Measurements from ENCODE around the gene FSIP1. TPM values are rescaled to one million over a fixed set of nuclear protein-coding genes. Genes with fewer than 3 reads are reported as not detected.
A peak's percentile ranks its signal among the peaks of the same experiment; 100 is the strongest.

Gene FSIP1
- polyA plus RNA-seq, 1 experiment: 0.43 TPM

- no peaks in the 10 kb centered on the region for H3K9me3 ChIP-seq (ENCODE audit: control insufficient read depth, insufficient read depth, low read length)
- TF ChIP-seq CTCF (IDR thresholded peaks at IDR 0.05; ENCODE audit: low read depth, low read length): no peak
- ChIA-PET CTCF (no interaction called here), POLR2A (no interaction called here)
- no peak overlapping the region for H3K4me3 ChIP-seq (ENCODE audit: low read depth, low read length)
- H3K27me3 ChIP-seq (ENCODE audit: control insufficient read depth, insufficient read depth, low read length): no peaks in the 10 kb centered on the region
- no peak overlapping the region for H3K27ac ChIP-seq (ENCODE audit: low read depth, low read length)
- DNase-seq (ENCODE audit: low read depth, low spot score): no peak
Observed at GRCh38 chr15:39793923-39794322, 11.3 kb upstream of the FSIP1 start.

GRCh38 chr15:39792844-39793335, 10.2 kb upstream of the FSIP1 start:
- ChIA-PET CTCF (no interaction called here), POLR2A (no interaction called here)
- DNase-seq (ENCODE audit: low read depth, low spot score): no peak
- Histone ChIP-seq H3K4me3 (ENCODE audit: low read depth, low read length) (no peak overlapping the region), H3K27me3 (ENCODE audit: control insufficient read depth, insufficient read depth, low read length) (no peaks in the 10 kb centered on the region), H3K9me3 (ENCODE audit: control insufficient read depth, insufficient read depth, low read length) (no peaks in the 10 kb centered on the region), H3K27ac (ENCODE audit: low read depth, low read length) (no peak overlapping the region)
- no peak for TF ChIP-seq CTCF (IDR thresholded peaks at IDR 0.05; ENCODE audit: low read depth, low read length)

GRCh38 chr15:39792025-39792843, 9.6 kb upstream of the FSIP1 start:
- POLR2A ChIA-PET: no interaction called here
- H3K4me3 ChIP-seq (ENCODE audit: low read depth, low read length): no peak overlapping the region
- no peaks in the 10 kb centered on the region for H3K9me3 ChIP-seq (ENCODE audit: control insufficient read depth, insufficient read depth, low read length)
- no peaks in the 10 kb centered on the region for H3K27me3 ChIP-seq (ENCODE audit: control insufficient read depth, insufficient read depth, low read length)
- no peak overlapping the region for H3K27ac ChIP-seq (ENCODE audit: low read depth, low read length)
- no peak for DNase-seq (ENCODE audit: low read depth, low spot score)
- CTCF ChIA-PET: no interaction called here
- TF ChIP-seq CTCF (IDR thresholded peaks at IDR 0.05; ENCODE audit: low read depth, low read length): no peak

GRCh38 chr15:39789736-39790135, 7.1 kb upstream of the FSIP1 start:
- POLR2A ChIA-PET: interaction anchor here (0.6 to 1.4 kb wide), 4 partner anchors 41 to 216 kb away, joined by 3 read pairs; no protein-coding TSS in a partner anchor
- DNase-seq (ENCODE audit: low read depth, low spot score): no peak

More at GRCh38 chr15:39789736-39790135, 7.1 kb upstream of the FSIP1 start:
- Histone ChIP-seq H3K4me3 (ENCODE audit: low read depth, low read length) (no peak overlapping the region), H3K9me3 (ENCODE audit: control insufficient read depth, insufficient read depth, low read length) (no peaks in the 10 kb centered on the region), H3K27ac (ENCODE audit: low read depth, low read length) (peak overlapping the region; percentile 33), H3K27me3 (ENCODE audit: control insufficient read depth, insufficient read depth, low read length) (no peaks in the 10 kb centered on the region)
- TF ChIP-seq CTCF (IDR thresholded peaks at IDR 0.05; ENCODE audit: low read depth, low read length): no peak
- CTCF ChIA-PET: interaction anchor here (0.8 to 1.8 kb wide), 3 partner anchors 104 to 315 kb away, joined by 3 to 5 read pairs (median 3); no protein-coding TSS in a partner anchor

All from AG04450 (cell line).